H9 (cell line): ENCODE measurements around the gene FRYL. TPM values are rescaled to one million over a fixed set of nuclear protein-coding genes. Genes with fewer than 3 reads are reported as not detected.

ENCODE experiments used
- DNase-seq: peaks from one replicate; pipeline ENCODE4 v3.0.0-alpha.2; 2017
- H2AFZ ChIP-seq: one replicate; pipeline ENCODE4 v1.6.1; 2013; ENCODE audit warnings: mild to moderate bottlenecking, low read length, control low read depth, moderate library complexity
- H2AK5ac ChIP-seq: 2 replicates; pipeline ENCODE4 v1.6.1; 2013; ENCODE audit warnings: low read length, control low read depth, mixed read lengths; ENCODE audit not compliant: insufficient read length
- H2BK120ac ChIP-seq: one replicate; pipeline ENCODE4 v1.6.1; 2013; ENCODE audit warnings: low read depth, mild to moderate bottlenecking, low read length, control low read depth, inconsistent platforms; ENCODE audit not compliant: poor library complexity, severe bottlenecking
- H2BK12ac ChIP-seq: 2 replicates; pipeline ENCODE4 v1.6.1; 2013; ENCODE audit warnings: low read length, control low read depth, mixed read lengths, low read depth; ENCODE audit not compliant: insufficient read length
- H2BK15ac ChIP-seq: 2 replicates; pipeline ENCODE4 v1.6.1; 2013; ENCODE audit warnings: low read depth, low read length, control low read depth
- H2BK20ac ChIP-seq: one replicate; pipeline ENCODE4 v1.6.1; 2013; ENCODE audit warnings: low read depth, mild to moderate bottlenecking, low read length, control low read depth, inconsistent platforms; ENCODE audit not compliant: poor library complexity, severe bottlenecking
- H2BK5ac ChIP-seq: 2 replicates; pipeline ENCODE4 v1.6.1; 2013; ENCODE audit warnings: low read length, control low read depth, mixed read lengths; ENCODE audit not compliant: insufficient read length
- H3K14ac ChIP-seq: 2 replicates; pipeline ENCODE4 v1.6.1; 2013; ENCODE audit warnings: low read length, control low read depth; ENCODE audit not compliant: insufficient read depth
- H3K18ac ChIP-seq: 2 replicates; pipeline ENCODE4 v1.6.1; 2013; ENCODE audit warnings: low read depth, mild to moderate bottlenecking, mixed read lengths, low read length, control low read depth; ENCODE audit not compliant: insufficient read length
- H3K23ac ChIP-seq: 2 replicates; pipeline ENCODE4 v1.6.1; 2013; ENCODE audit warnings: low read length, control low read depth, mixed read lengths, low read depth; ENCODE audit not compliant: insufficient read length
- H3K23me2 ChIP-seq: 2 replicates; pipeline ENCODE4 v1.6.1; 2013; ENCODE audit warnings: low read depth, mild to moderate bottlenecking, mixed read lengths, low read length, control low read depth; ENCODE audit not compliant: insufficient read length, poor library complexity, severe bottlenecking
- H3K27ac ChIP-seq: 2 replicates; pipeline ENCODE4 v1.5.1; 2013; ENCODE audit warnings: low read length, control low read depth, mixed read lengths, low read depth; ENCODE audit not compliant: insufficient read length
- H3K27me3 ChIP-seq: 2 replicates; pipeline ENCODE4 v1.6.1; 2013; ENCODE audit warnings: low read length, control low read depth, inconsistent platforms; ENCODE audit not compliant: insufficient read depth
- H3K4ac ChIP-seq: 2 replicates; pipeline ENCODE4 v1.6.1; 2013; ENCODE audit warnings: low read depth, mild to moderate bottlenecking, control low read depth, inconsistent platforms, low read length, moderate library complexity
- H3K4me1 ChIP-seq: 2 replicates; pipeline ENCODE4 v1.6.1; 2013; ENCODE audit warnings: low read length, control low read depth, inconsistent platforms; ENCODE audit not compliant: insufficient read depth
- H3K4me2 ChIP-seq: 2 replicates; pipeline ENCODE4 v1.6.1; 2013; ENCODE audit warnings: low read length, control low read depth, mixed read lengths; ENCODE audit not compliant: insufficient read length, insufficient read depth
- H3K56ac ChIP-seq: 2 replicates; pipeline ENCODE4 v1.6.1; 2013; ENCODE audit warnings: low read depth, mild to moderate bottlenecking, mixed read lengths, low read length, control low read depth; ENCODE audit not compliant: insufficient read length
- H3K79me1 ChIP-seq: 2 replicates; pipeline ENCODE4 v1.6.1; 2013; ENCODE audit warnings: low read depth, mild to moderate bottlenecking, moderate library complexity, low read length, control low read depth, inconsistent platforms; ENCODE audit not compliant: insufficient read depth, poor library complexity, severe bottlenecking
- H3K79me2 ChIP-seq: 2 replicates; pipeline ENCODE4 v1.6.1; 2013; ENCODE audit warnings: low read length, control low read depth, inconsistent platforms; ENCODE audit not compliant: insufficient read depth
- H3K9ac ChIP-seq: 2 replicates; pipeline ENCODE4 v1.6.1; 2013; ENCODE audit warnings: low read length, control low read depth, mixed read lengths; ENCODE audit not compliant: insufficient read length; ENCODE audit errors: extremely low read depth
- H3K9me3 ChIP-seq: one replicate; pipeline ENCODE4 v1.6.1; 2013; ENCODE audit warnings: low read depth, low read length, inconsistent platforms; ENCODE audit not compliant: control insufficient read depth
- H3T11ph ChIP-seq: one replicate; pipeline ENCODE4 v1.6.1; 2013; ENCODE audit warnings: mild to moderate bottlenecking, low read length, control low read depth, inconsistent platforms
- H4K20me1 ChIP-seq: one replicate; pipeline ENCODE4 v1.6.1; 2013; ENCODE audit not compliant: control insufficient read depth, insufficient read length, insufficient read depth
- H4K5ac ChIP-seq: 2 replicates; pipeline ENCODE4 v1.6.1; 2013; ENCODE audit warnings: low read depth, mild to moderate bottlenecking, mixed read lengths, low read length, control low read depth; ENCODE audit not compliant: insufficient read length
- H4K8ac ChIP-seq: replicated peaks from 2 replicates; pipeline ENCODE4 v1.6.1; 2013; ENCODE audit warnings: low read length, control low read depth, mixed read lengths, low read depth; ENCODE audit not compliant: insufficient read length
- H4K91ac ChIP-seq: 2 replicates; pipeline ENCODE4 v1.6.1; 2013; ENCODE audit warnings: low read depth, mild to moderate bottlenecking, moderate library complexity, mixed read lengths, low read length, control low read depth; ENCODE audit not compliant: insufficient read length
- H3K27ac Mint-ChIP-seq, 3 experiments: 2 replicates in 2 of 3; 3 replicates in 1 of 3; pipeline ENCODE4 v1.8.0; 2020 to 2021; ENCODE audit warnings: mixed read lengths in 3 of 3, mild to moderate bottlenecking in 1 of 3, moderate library complexity in 1 of 3
- H3K27me3 Mint-ChIP-seq: 2 replicates; pipeline ENCODE4 v1.8.0; 2021; ENCODE audit warnings: low read depth, mild to moderate bottlenecking, moderate library complexity, mixed read lengths
- H3K36me3 Mint-ChIP-seq, 3 experiments: 2 replicates in 2 of 3; 3 replicates in 1 of 3; pipeline ENCODE4 v1.8.0; 2020 to 2021; ENCODE audit warnings: low read depth in 3 of 3, mixed read lengths in 3 of 3; ENCODE audit not compliant: insufficient read depth in 1 of 3
- H3K4me1 Mint-ChIP-seq, 2 experiments: 2 replicates each; pipeline ENCODE4 v1.8.0; 2020; ENCODE audit warnings: mixed read lengths in 2 of 2
- H3K4me3 Mint-ChIP-seq, 2 experiments: 2 replicates in 1 of 2; 3 replicates in 1 of 2; pipeline ENCODE4 v1.8.0; 2020 to 2021; ENCODE audit warnings: mild to moderate bottlenecking in 2 of 2, mixed read lengths in 2 of 2, moderate library complexity in 1 of 2
- H3K9me3 Mint-ChIP-seq, 2 experiments: 2 replicates in 1 of 2; 3 replicates in 1 of 2; pipeline ENCODE4 v1.8.0; 2020; ENCODE audit warnings: mild to moderate bottlenecking in 2 of 2, mixed read lengths in 2 of 2, moderate library complexity in 1 of 2
- WGBS: extraction: QIAGEN DNeasy Blood & Tissue Kit; methylation state at CpG from one replicate; pipeline ENCODE4 v1.1.7; 2013; ENCODE audit warnings: missing lambda C conversion rate, low lambda C conversion rate, mixed read lengths; ENCODE audit not compliant: insufficient read length; ENCODE audit errors: extremely low coverage; 5-methylcytosine and 5-hydroxymethylcytosine counted together
- total RNA-seq: library from RNA; stranded (reverse); gene quantifications from 2 replicates; pipeline ENCODE4 v1.2.1, GENCODE V29; 2021
- TF ChIP-seq, protein P1 (sequence below): fragments of 200-600 bp; sonication (generic); conservative IDR thresholded peaks from 3 replicates; pipeline ENCODE4 v1.8.0; 2021; ENCODE audit warnings: antibody characterized with exemption, mild to moderate bottlenecking

Gene FRYL
- total RNA-seq, 1 experiment from 2014 or later = 31.5 TPM

DNA sequence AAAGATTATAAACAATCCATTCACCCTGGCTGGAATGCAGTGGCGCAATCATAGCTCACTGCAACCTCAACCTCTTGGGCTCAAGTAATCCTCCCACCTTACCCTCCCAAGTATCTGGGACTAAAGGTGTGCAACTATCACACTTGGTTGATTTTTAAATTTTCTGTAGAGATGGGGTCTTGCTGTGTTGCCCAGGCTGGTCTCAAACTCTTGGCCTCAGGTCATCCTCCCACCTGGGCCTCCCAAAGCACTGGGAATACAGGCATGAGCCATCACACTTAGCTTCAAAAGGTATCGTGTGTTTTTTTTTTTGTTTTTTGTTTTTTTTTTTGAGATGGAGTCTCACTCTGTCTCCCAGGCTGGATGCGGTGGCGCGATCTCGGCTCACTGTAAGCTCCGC is 71.5 kb downstream of the FRYL start:
- Histone ChIP-seq H3K9ac (no peak overlapping the region), H2BK120ac (no peak overlapping the region), H2AFZ (no peak overlapping the region), H3K27me3 (no peaks in the 10 kb centered on the region), H3K4ac (no peak overlapping the region), H4K5ac (no peak overlapping the region), H3K56ac (no peak overlapping the region), H2BK5ac (no peak overlapping the region), H3K18ac (no peak overlapping the region), H3K27ac (no peak overlapping the region), H2BK15ac (no peak overlapping the region), H3K4me1 (no peaks in the 10 kb centered on the region), H2BK12ac (no peak overlapping the region), H4K20me1 (no peaks in the 10 kb centered on the region), H3K79me2 (no peaks in the 10 kb centered on the region; the same call in 1 of the 2 replicates), H3K14ac (no peak overlapping the region), H3K23ac (no peak overlapping the region), H2BK20ac (no peak overlapping the region), H2AK5ac (no peak overlapping the region), H3K4me2 (no peak overlapping the region), H3T11ph (no peak overlapping the region), H3K9me3 (no peaks in the 10 kb centered on the region), H4K91ac (no peak overlapping the region), H3K23me2 (no peaks in the 10 kb centered on the region), H3K79me1 (no peaks in the 10 kb centered on the region), H4K8ac (no peak overlapping the region)
- H3K27ac Mint-ChIP-seq = no peak overlapping the region
- H3K36me3 Mint-ChIP-seq = peaks cover 35 to 52% (median 40%) of the 10 kb centered on the region in 3 experiments
- H3K27me3 Mint-ChIP-seq = no peaks in the 10 kb centered on the region
- H3K4me1 Mint-ChIP-seq = peaks cover 10 to 12% of the 10 kb centered on the region in 2 experiments
- no peak overlapping the region for H3K4me3 Mint-ChIP-seq
- no CpG with 5 or more reads among the region's 7 CpGs for WGBS
- H3K9me3 Mint-ChIP-seq = peaks cover 21 to 28% of the 10 kb centered on the region in 2 experiments
- TF ChIP-seq, protein P1, sequence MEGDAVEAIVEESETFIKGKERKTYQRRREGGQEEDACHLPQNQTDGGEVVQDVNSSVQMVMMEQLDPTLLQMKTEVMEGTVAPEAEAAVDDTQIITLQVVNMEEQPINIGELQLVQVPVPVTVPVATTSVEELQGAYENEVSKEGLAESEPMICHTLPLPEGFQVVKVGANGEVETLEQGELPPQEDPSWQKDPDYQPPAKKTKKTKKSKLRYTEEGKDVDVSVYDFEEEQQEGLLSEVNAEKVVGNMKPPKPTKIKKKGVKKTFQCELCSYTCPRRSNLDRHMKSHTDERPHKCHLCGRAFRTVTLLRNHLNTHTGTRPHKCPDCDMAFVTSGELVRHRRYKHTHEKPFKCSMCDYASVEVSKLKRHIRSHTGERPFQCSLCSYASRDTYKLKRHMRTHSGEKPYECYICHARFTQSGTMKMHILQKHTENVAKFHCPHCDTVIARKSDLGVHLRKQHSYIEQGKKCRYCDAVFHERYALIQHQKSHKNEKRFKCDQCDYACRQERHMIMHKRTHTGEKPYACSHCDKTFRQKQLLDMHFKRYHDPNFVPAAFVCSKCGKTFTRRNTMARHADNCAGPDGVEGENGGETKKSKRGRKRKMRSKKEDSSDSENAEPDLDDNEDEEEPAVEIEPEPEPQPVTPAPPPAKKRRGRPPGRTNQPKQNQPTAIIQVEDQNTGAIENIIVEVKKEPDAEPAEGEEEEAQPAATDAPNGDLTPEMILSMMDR = no peak
- no peak for DNase-seq
